Upper lobe of left lung (tissue), 6 donors: ENCODE data around the gene STX16. TPM values are rescaled to one million over a fixed set of nuclear protein-coding genes. Genes with fewer than 3 reads are reported as not detected.

Source experiments
- ATAC-seq, 2 donors: fragments of 200-7000 bp; cut with Tn5 transposase; one replicate each; pipeline ENCODE4 v1.9.1; 2022; ENCODE audit warnings: mild to moderate bottlenecking in 2 of 2, moderate library complexity in 2 of 2; ENCODE audit not compliant: low FRiP score in 2 of 2
- DNase-seq, 2 donors: peaks; one replicate each; pipeline ENCODE4 v3.0.0-alpha.2; 2019 to 2020
- H3K27ac ChIP-seq, 4 donors: fragments of 200-600 bp; sonication (generic); one replicate each; pipeline ENCODE4 v1.5.1; 2016 to 2019
- H3K27me3 ChIP-seq, 4 donors: fragments of 200-600 bp; sonication (generic); one replicate each; pipeline ENCODE4 v1.5.1; 2017 to 2019
- H3K36me3 ChIP-seq, 4 donors: fragments of 200-600 bp; sonication (generic); one replicate each; pipeline ENCODE4 v1.5.1; 2016 to 2019
- H3K4me1 ChIP-seq, 4 donors: fragments of 200-600 bp; sonication (generic); one replicate each; pipeline ENCODE4 v1.5.1; 2018 to 2019
- H3K4me3 ChIP-seq, 4 donors: fragments of 200-600 bp; sonication (generic); one replicate each; pipeline ENCODE4 v1.5.1; 2017 to 2019; ENCODE audit warnings: mild to moderate bottlenecking in 2 of 4, moderate library complexity in 1 of 4
- H3K9me3 ChIP-seq, 4 donors: fragments of 200-600 bp; sonication (generic); one replicate each; pipeline ENCODE4 v1.5.1; 2018 to 2019
- EP300 ChIP-seq, 4 donors: sonication (generic); formaldehyde crosslinking; IDR thresholded peaks; one replicate each; pipeline ENCODE4 v1.5.1; 2017; ENCODE audit warnings: antibody characterized with exemption in 4 of 4, control low read depth in 2 of 4
- POLR2A ChIP-seq, 4 donors: fragments of 450-650 bp; IDR thresholded peaks; one replicate each; pipeline ENCODE4 v1.5.1; 2016 to 2017; ENCODE audit warnings: antibody characterized with exemption in 4 of 4, mild to moderate bottlenecking in 2 of 4
- POLR2AphosphoS5 ChIP-seq, 2 donors: sonication (generic); formaldehyde crosslinking; IDR thresholded peaks; one replicate each; pipeline ENCODE4 v1.5.1; 2017; ENCODE audit warnings: antibody characterized with exemption in 2 of 2
- WGBS, 2 donors: methylation state at CpG; one replicate each; pipeline ENCODE4 v1.1.5; 2017 to 2018; 5-methylcytosine and 5-hydroxymethylcytosine counted together
- total RNA-seq, 6 donors: library from RNA; depleted of rRNA in 4 of 6; stranded (reverse); fragments of >200 nt in 4 of 6; gene quantifications; one replicate each; pipeline versions ENCODE4 v1.1.0 to v1.2.1, GENCODE V29; 2016 to 2021
- TF ChIP-seq, protein P1 (sequence below), 6 experiments: fragments of 450-650 bp in 4 of 6; fragments of 200-600 bp in 2 of 6; sonication (generic) in 2 of 6; IDR thresholded peaks; one replicate each; pipeline ENCODE4 v1.5.1; 2016 to 2019; ENCODE audit warnings: antibody characterized with exemption in 6 of 6
- donor health status: DM: no; HTN: no; CAD: no; lungs with moderate emphysema.
- donor health status: DM: no; HTN: yes; CAD: no; lungs with severe emphysema.

STX16 gene
- total RNA-seq, 6 donors from 2014 or later = 42.1 to 469 (median 64.7) TPM

DNA sequence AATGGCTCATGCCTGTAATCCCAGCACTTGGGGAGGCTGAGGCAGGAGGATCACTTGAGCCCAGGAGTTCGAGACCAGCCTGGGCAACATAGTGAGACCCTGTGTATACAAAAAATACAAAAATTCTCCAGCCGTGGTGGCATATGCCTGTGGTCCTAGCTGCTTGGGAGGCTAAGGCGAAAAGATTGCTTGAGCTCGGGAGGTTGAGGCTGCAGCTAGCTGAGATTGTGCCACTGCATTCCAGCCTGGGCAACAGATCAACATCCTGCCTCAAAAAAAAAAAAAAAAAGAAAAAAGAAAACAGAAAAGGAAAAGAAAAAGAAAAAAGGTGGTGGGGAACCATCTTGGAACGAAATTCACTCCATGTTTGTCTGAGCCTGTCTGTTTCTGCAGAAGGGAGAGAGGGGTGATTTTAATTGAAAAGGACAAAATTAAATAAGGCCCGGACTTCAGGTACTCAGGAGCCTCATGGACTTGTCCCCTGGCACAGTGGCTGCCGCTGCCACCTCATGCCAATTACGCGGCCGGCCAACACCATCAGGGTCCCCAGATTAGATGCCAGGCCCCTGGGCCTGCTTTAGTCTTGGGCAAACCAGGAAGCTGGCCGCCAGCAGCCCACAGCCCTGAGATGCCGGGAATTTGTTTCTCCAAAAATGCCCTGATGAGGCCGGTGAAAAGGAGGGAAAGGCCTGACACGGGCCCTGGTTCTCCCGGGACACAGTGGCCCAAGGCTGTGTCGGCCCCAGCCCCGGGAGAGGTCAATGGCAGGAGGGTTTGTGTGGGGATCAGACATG is 37.8 kb upstream of the STX16 start:
- Histone ChIP-seq H3K4me3 (no peak overlapping the region), H3K36me3 (no peaks in the 10 kb centered on the region), H3K4me1 (no peaks in the 10 kb centered on the region), H3K27ac (no peak overlapping the region), H3K27me3 (no peaks in the 10 kb centered on the region), H3K9me3 (no peaks in the 10 kb centered on the region)
- peak in 1 of 2 donors; percentile 47 for DNase-seq
- TF ChIP-seq EP300 (IDR thresholded peaks at IDR 0.05) (no peak), POLR2AphosphoS5 (IDR thresholded peaks at IDR 0.05) (no peak), POLR2A (IDR thresholded peaks at IDR 0.05) (no peak)
- TF ChIP-seq, protein P1, sequence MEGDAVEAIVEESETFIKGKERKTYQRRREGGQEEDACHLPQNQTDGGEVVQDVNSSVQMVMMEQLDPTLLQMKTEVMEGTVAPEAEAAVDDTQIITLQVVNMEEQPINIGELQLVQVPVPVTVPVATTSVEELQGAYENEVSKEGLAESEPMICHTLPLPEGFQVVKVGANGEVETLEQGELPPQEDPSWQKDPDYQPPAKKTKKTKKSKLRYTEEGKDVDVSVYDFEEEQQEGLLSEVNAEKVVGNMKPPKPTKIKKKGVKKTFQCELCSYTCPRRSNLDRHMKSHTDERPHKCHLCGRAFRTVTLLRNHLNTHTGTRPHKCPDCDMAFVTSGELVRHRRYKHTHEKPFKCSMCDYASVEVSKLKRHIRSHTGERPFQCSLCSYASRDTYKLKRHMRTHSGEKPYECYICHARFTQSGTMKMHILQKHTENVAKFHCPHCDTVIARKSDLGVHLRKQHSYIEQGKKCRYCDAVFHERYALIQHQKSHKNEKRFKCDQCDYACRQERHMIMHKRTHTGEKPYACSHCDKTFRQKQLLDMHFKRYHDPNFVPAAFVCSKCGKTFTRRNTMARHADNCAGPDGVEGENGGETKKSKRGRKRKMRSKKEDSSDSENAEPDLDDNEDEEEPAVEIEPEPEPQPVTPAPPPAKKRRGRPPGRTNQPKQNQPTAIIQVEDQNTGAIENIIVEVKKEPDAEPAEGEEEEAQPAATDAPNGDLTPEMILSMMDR (IDR thresholded peaks at IDR 0.05) = no peak
- ATAC-seq = no peak
- 90 to 91% methylated on average over 11 to 17 of the region's 17 CpGs for WGBS, 2 donors

DNA sequence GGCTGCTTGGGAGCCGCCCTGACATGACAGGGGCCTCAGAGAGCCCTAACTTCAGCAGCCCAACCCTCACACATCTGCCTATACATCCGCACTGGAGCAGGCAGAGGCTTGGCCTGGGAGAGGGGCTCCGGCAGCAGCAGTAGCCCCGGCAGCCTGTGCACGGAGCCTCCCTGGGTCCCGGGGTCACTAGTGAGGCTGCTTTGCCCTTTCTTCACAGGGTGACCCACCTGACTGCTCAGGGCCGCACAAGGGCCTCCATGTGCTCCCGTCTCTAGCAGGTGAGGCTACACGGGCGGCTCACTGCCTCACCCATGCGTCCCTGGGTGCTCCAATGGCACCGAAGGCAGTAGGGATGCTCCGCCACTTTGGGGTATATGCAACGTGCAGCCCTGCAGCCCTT is 36.7 kb upstream of the STX16 start:
- Histone ChIP-seq H3K4me3 (no peak overlapping the region), H3K36me3 (no peaks in the 10 kb centered on the region), H3K4me1 (no peaks in the 10 kb centered on the region), H3K27ac (no peak overlapping the region), H3K27me3 (no peaks in the 10 kb centered on the region), H3K9me3 (no peaks in the 10 kb centered on the region)
- no peak for TF ChIP-seq EP300 (IDR thresholded peaks at IDR 0.05)
- TF ChIP-seq POLR2AphosphoS5 (IDR thresholded peaks at IDR 0.05) = no peak
- TF ChIP-seq, protein P1 (IDR thresholded peaks at IDR 0.05) = no peak
- no peak for TF ChIP-seq POLR2A (IDR thresholded peaks at IDR 0.05)
- WGBS, 2 donors = 90 to 100% methylated on average over 2 to 14 of the region's 14 CpGs
- ATAC-seq (no peak), DNase-seq (peak in 1 of 2 donors; percentile 61)

DNA sequence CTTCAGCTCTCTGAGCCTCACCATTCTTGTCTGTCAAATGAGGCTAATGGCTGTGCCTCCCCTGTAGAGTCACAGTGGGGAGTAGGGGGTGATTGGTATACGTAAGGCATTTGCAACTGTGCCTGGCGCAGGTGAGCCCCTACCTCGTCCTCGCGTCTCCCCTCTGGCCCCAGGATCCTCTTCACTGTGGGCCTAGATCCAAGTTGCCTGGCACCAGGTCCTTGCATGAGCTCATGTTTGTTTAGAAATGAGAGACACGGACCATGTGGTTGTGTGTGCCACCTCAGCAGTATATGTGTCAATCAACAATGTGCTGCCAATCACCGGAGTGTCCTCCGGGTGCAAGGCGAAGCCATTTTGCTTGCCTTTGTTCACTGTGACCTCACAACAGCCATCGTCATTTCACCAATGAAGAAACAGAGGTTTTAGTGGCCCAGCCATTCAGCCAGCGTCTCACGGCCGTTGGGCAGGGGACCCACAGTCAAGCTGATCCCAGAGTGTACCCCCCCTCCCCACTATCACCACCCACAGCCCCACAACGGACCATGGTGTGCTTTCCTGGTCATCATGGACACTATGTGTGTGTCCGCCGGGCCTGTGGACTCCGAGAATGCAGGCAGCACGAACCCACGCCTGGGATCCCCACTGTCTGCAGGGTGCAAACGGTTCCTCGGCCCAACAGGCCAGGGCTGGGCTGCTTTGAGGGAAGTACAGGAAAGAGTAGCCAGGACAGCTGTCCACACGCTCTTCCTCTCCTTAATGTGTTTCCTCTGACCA is 35.9 kb upstream of the STX16 start:
- Histone ChIP-seq H3K36me3 (no peaks in the 10 kb centered on the region), H3K9me3 (no peaks in the 10 kb centered on the region), H3K4me3 (no peak overlapping the region), H3K27ac (no peak overlapping the region), H3K4me1 (no peaks in the 10 kb centered on the region), H3K27me3 (no peaks in the 10 kb centered on the region)
- ATAC-seq (no peak), DNase-seq (peak in 1 of 2 donors; percentile 29)
- WGBS, 2 donors = 83% methylated on average over 10 to 21 of the region's 22 CpGs
- TF ChIP-seq, protein P1 (IDR thresholded peaks at IDR 0.05) = no peak
- TF ChIP-seq POLR2AphosphoS5 (IDR thresholded peaks at IDR 0.05) (no peak), POLR2A (IDR thresholded peaks at IDR 0.05) (no peak), EP300 (IDR thresholded peaks at IDR 0.05) (no peak)

DNA sequence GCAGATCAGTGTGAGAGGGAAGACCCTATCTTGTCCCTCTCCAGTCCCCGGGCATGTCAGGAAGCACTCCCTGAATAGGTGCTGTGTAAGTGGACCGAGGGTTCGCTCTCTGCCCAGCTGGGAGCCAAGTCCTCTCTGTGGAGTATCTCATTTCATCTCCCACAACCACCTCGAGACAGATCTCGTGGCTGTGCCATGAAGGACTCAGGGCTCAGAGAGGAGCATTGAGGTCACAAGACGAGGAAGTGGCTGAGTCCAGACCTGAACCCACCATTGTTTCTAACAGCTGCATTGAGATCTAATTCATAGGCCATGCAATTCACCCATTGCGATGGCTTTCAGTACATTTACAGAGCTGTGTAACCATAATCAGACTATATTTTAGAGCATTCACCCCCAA is 34.7 kb upstream of the STX16 start:
- Histone ChIP-seq H3K4me1 (no peaks in the 10 kb centered on the region), H3K27ac (no peak overlapping the region), H3K27me3 (no peaks in the 10 kb centered on the region), H3K36me3 (no peaks in the 10 kb centered on the region), H3K9me3 (no peaks in the 10 kb centered on the region), H3K4me3 (no peak overlapping the region)
- WGBS, 2 donors = 85 to 88% methylated on average over 5 to 7 of the region's 7 CpGs
- no peak for DNase-seq
- TF ChIP-seq EP300 (IDR thresholded peaks at IDR 0.05) (no peak), POLR2AphosphoS5 (IDR thresholded peaks at IDR 0.05) (no peak), POLR2A (IDR thresholded peaks at IDR 0.05) (no peak)
- TF ChIP-seq, protein P1 (IDR thresholded peaks at IDR 0.05) = no peak
- ATAC-seq = no peak
